Measurements from ENCODE around the gene LILRA6. TPM values are rescaled to one million over a fixed set of nuclear protein-coding genes. Genes with fewer than 3 reads are reported as not detected.

LILRA6 gene
- total RNA-seq, 1 donor from 2014 or later = not detected

GRCh38 chr19:54191811-54192453 lies 50.7 kb downstream of the LILRA6 start:
- intact Hi-C loops (cut with micrococcal nuclease) = no loop called here
- peaks cover 35% of the 10 kb centered on the region for H3K36me3 Mint-ChIP-seq (ENCODE audit: low read depth)
- H3K27me3 Mint-ChIP-seq = no peaks in the 10 kb centered on the region

GRCh38 chr19:54191011-54191810 lies 51.4 kb downstream of the LILRA6 start, which contains the start of gene TSEN34:
TSS of gene TSEN34 (plus strand) at chr19:54191308. CDS start at chr19:54191365, 57 bp downstream.
- POLR2A ChIA-PET = interaction anchor here (0.6 to 7.7 kb wide), 11 partner anchors 9 to 1929 kb away, joined by 3 to 244 read pairs (median 12); partner anchors contain the start of genes CNOT3, LENG1, LENG8 and LENG9
- H3K27ac Mint-ChIP-seq = peak within 1 kb of the TSS; percentile 98
- no peaks in the 10 kb centered on the region for H3K9me3 Mint-ChIP-seq
- H3K4me1 Mint-ChIP-seq = peaks cover 35% of the 10 kb centered on the region
- intact Hi-C loops (cut with micrococcal nuclease) = no loop called here
- peak within 1 kb of the TSS; percentile 90 for H3K4me3 Mint-ChIP-seq
- ATAC-seq (ENCODE audit: low read depth) (peak; percentile 28), DNase-seq (peak; percentile 94)
- no peak for TF ChIP-seq CTCF (IDR thresholded peaks at IDR 0.05)
- H3K36me3 Mint-ChIP-seq (ENCODE audit: low read depth) = peaks cover 38% of the 10 kb centered on the region
- CTCF ChIA-PET = interaction anchor here (2.2 kb wide), 1 partner anchor 24 kb away, joined by 13 read pairs; no protein-coding TSS in a partner anchor
- no peaks in the 10 kb centered on the region for H3K27me3 Mint-ChIP-seq

More at GRCh38 chr19:54191811-54192453, 50.7 kb downstream of the LILRA6 start:
- ATAC-seq (ENCODE audit: low read depth) (no peak), DNase-seq (no peak)
- peak overlapping the region; percentile 90 for H3K4me3 Mint-ChIP-seq
- no peaks in the 10 kb centered on the region for H3K9me3 Mint-ChIP-seq
- ChIA-PET CTCF (no interaction called here), POLR2A (interaction anchor here (0.7 to 7.7 kb wide), 7 partner anchors 8 to 257 kb away, joined by 3 to 244 read pairs (median 55); partner anchors contain the start of genes CNOT3, LENG1, LENG8 and PRPF31)
- no peak for TF ChIP-seq CTCF (IDR thresholded peaks at IDR 0.05)
- H3K27ac Mint-ChIP-seq = peak overlapping the region; percentile 78
- H3K4me1 Mint-ChIP-seq = peaks cover 35% of the 10 kb centered on the region

- Mint-ChIP-seq H3K36me3 (ENCODE audit: low read depth) (peaks cover 37% of the 10 kb centered on the region), H3K4me1 (peaks cover 35% of the 10 kb centered on the region), H3K27ac (peak overlapping the region; percentile 98), H3K9me3 (no peaks in the 10 kb centered on the region), H3K4me3 (peak overlapping the region; percentile 90), H3K27me3 (no peaks in the 10 kb centered on the region)
- intact Hi-C loops (cut with micrococcal nuclease) = loop anchor here (1.0 kb wide), 7 partner anchors 10 to 323 kb away; partner anchors contain the start of genes CNOT3, LENG1, MYADM and NDUFA3
- CTCF ChIA-PET = interaction anchor here (2.2 kb wide), 1 partner anchor 23 kb away, joined by 13 read pairs; no protein-coding TSS in a partner anchor
- POLR2A ChIA-PET = interaction anchor here (0.6 to 7.7 kb wide), 14 partner anchors 10 to 1929 kb away, joined by 3 to 244 read pairs (median 10); partner anchors contain the start of genes CNOT3, LENG1, LENG8 and LENG9
- TF ChIP-seq CTCF (IDR thresholded peaks at IDR 0.05) = no peak
- ATAC-seq (ENCODE audit: low read depth) (peak; percentile 59), DNase-seq (peak; percentile 99)
These were observed 52.0 kb downstream of the LILRA6 start for GRCh38 chr19:54190503-54191010.

- H3K27ac Mint-ChIP-seq = peak overlapping the region; percentile 98
- H3K4me3 Mint-ChIP-seq = peak overlapping the region; percentile 90
- intact Hi-C loops (cut with micrococcal nuclease) = loop anchor here (1.0 kb wide), 8 partner anchors 10 to 323 kb away; partner anchors contain the start of genes CNOT3, LENG1, MYADM and NDUFA3
- no peaks in the 10 kb centered on the region for H3K9me3 Mint-ChIP-seq
- H3K27me3 Mint-ChIP-seq = no peaks in the 10 kb centered on the region
- ATAC-seq (ENCODE audit: low read depth) (peak; percentile 57), DNase-seq (peak; percentile 99)
- peaks cover 35% of the 10 kb centered on the region for H3K4me1 Mint-ChIP-seq
- TF ChIP-seq CTCF (IDR thresholded peaks at IDR 0.05) = no peak
- H3K36me3 Mint-ChIP-seq (ENCODE audit: low read depth) = peaks cover 32% of the 10 kb centered on the region
- ChIA-PET POLR2A (interaction anchor here (0.6 to 7.7 kb wide), 24 partner anchors 10 to 1931 kb away, joined by 3 to 244 read pairs (median 6); partner anchors contain the start of genes CNOT3, LENG1, LENG8 and LENG9), CTCF (interaction anchor here (0.6 to 2.2 kb wide), 12 partner anchors 9 to 209 kb away, joined by 3 to 13 read pairs (median 4); partner anchors contain the start of genes CNOT3 and TMC4)
These were observed 52.7 kb downstream of the LILRA6 start for GRCh38 chr19:54189735-54190502.
